CD14-positive monocyte (primary cell): Measurements from ENCODE around the gene SLC66A2. TPM values are rescaled to one million over a fixed set of nuclear protein-coding genes. Genes with fewer than 3 reads are reported as not detected.

Experiments
- DNase-seq, 3 donors: peaks; one replicate each; pipeline ENCODE4 v3.0.0-alpha.2; 2011 to 2022
- H2AFZ ChIP-seq: 2 replicates; pipeline ENCODE4 v1.6.0; 2012; ENCODE audit warnings: mild to moderate bottlenecking, low read depth, low read length, inconsistent platforms; ENCODE audit not compliant: insufficient read depth, poor library complexity, severe bottlenecking
- H3K27ac ChIP-seq, 2 donors: 1 replicate in 1 of 2; 2 replicates in 1 of 2; pipeline ENCODE4 v1.5.1; 2012 to 2013; ENCODE audit warnings: low read length in 2 of 2, control low read depth in 1 of 2, inconsistent platforms in 1 of 2, low read depth in 1 of 2, mild to moderate bottlenecking in 1 of 2
- H3K27me3 ChIP-seq, 2 donors: one replicate each; pipeline versions ENCODE4 v1.6.0 to v1.6.1; 2011 to 2013; ENCODE audit warnings: low read length in 2 of 2; ENCODE audit not compliant: control insufficient read depth in 2 of 2, insufficient read depth in 2 of 2
- H3K36me3 ChIP-seq, 2 donors: replicated peaks in 1 of 2; 1 replicate in 1 of 2; 2 replicates in 1 of 2; pipeline versions ENCODE4 v1.5.1 to v1.6.1; 2012 to 2013; ENCODE audit warnings: low read length in 2 of 2, control low read depth in 1 of 2, inconsistent platforms in 1 of 2, mild to moderate bottlenecking in 1 of 2; ENCODE audit not compliant: insufficient read depth in 2 of 2, control insufficient read depth in 1 of 2
- H3K4me1 ChIP-seq, 2 donors: 1 replicate in 1 of 2; 2 replicates in 1 of 2; pipeline versions ENCODE4 v1.5.1 to v1.6.1; 2012 to 2013; ENCODE audit warnings: low read length in 2 of 2, control low read depth in 1 of 2, inconsistent platforms in 1 of 2, mild to moderate bottlenecking in 1 of 2, moderate library complexity in 1 of 2; ENCODE audit not compliant: insufficient read depth in 2 of 2, control insufficient read depth in 1 of 2
- H3K4me2 ChIP-seq: replicated peaks from 2 replicates; pipeline ENCODE3; 2012; ENCODE audit warnings: low read length, moderate library complexity, mild to moderate bottlenecking; ENCODE audit not compliant: poor library complexity, severe bottlenecking; ENCODE audit errors: extremely low read depth
- H3K4me3 ChIP-seq, 3 experiments: fragments of 200-600 bp in 1 of 3; sonication (generic) in 1 of 3; replicated peaks in 1 of 3; 1 replicate in 2 of 3; 2 replicates in 1 of 3; pipeline ENCODE4 v1.5.1; 2011 to 2013; ENCODE audit warnings: low read length in 3 of 3, mild to moderate bottlenecking in 3 of 3, control low read depth in 2 of 3, low read depth in 2 of 3, inconsistent platforms in 1 of 3, moderate library complexity in 1 of 3
- H3K79me2 ChIP-seq: 2 replicates; pipeline ENCODE4 v1.6.0; 2012; ENCODE audit warnings: mild to moderate bottlenecking, control low read depth, inconsistent platforms, low read length, moderate library complexity; ENCODE audit not compliant: insufficient read depth
- H3K9ac ChIP-seq: 2 replicates; pipeline ENCODE4 v1.6.0; 2017; ENCODE audit warnings: low read length, mild to moderate bottlenecking; ENCODE audit not compliant: insufficient read depth, poor library complexity, severe bottlenecking
- H3K9me3 ChIP-seq, 2 donors: replicated peaks in 1 of 2; 1 replicate in 1 of 2; 2 replicates in 1 of 2; pipeline versions ENCODE4 v1.5.1 to v1.6.1; 2012 to 2013; ENCODE audit warnings: low read length in 2 of 2, control low read depth in 1 of 2; ENCODE audit not compliant: control insufficient read depth in 1 of 2, insufficient read depth in 1 of 2
- H4K20me1 ChIP-seq: 2 replicates; pipeline ENCODE4 v1.6.0; 2012; ENCODE audit warnings: mild to moderate bottlenecking, low read length, control low read depth, moderate library complexity; ENCODE audit not compliant: insufficient read depth
- H3K27ac Mint-ChIP-seq, 7 donors: one replicate each; pipeline ENCODE4 v1.8.0; 2020; ENCODE audit warnings: mild to moderate bottlenecking in 7 of 7, mixed read lengths in 7 of 7, moderate library complexity in 6 of 7, inconsistent platforms in 2 of 7
- H3K27me3 Mint-ChIP-seq, 3 donors: one replicate each; pipeline ENCODE4 v1.8.0; 2021 to 2022; ENCODE audit warnings: low read depth in 3 of 3, mild to moderate bottlenecking in 3 of 3, mixed read lengths in 3 of 3, moderate library complexity in 3 of 3, inconsistent platforms in 1 of 3
- H3K36me3 Mint-ChIP-seq, 2 donors: one replicate each; pipeline ENCODE4 v1.8.0; 2020; ENCODE audit warnings: mixed read lengths in 2 of 2, inconsistent platforms in 1 of 2, mild to moderate bottlenecking in 1 of 2
- H3K4me1 Mint-ChIP-seq: one replicate; pipeline ENCODE4 v1.8.0; 2020; ENCODE audit warnings: mild to moderate bottlenecking, mixed read lengths
- H3K4me3 Mint-ChIP-seq, 2 donors: one replicate each; pipeline ENCODE4 v1.8.0; 2020; ENCODE audit warnings: mild to moderate bottlenecking in 2 of 2, mixed read lengths in 2 of 2, moderate library complexity in 1 of 2
- H3K9me3 Mint-ChIP-seq, 7 donors: one replicate each; pipeline ENCODE4 v1.8.0; 2020 to 2022; ENCODE audit warnings: mixed read lengths in 7 of 7, mild to moderate bottlenecking in 6 of 7, moderate library complexity in 6 of 7, inconsistent platforms in 2 of 7
- WGBS: methylation state at CpG from one replicate; pipeline ENCODE4 v1.1.5; 2013; ENCODE audit warnings: missing lambda C conversion rate; ENCODE audit not compliant: insufficient coverage; 5-methylcytosine and 5-hydroxymethylcytosine counted together
- intact Hi-C, 2 donors: fragments of 100-400 bp; cut with micrococcal nuclease; formaldehyde crosslinking; loops; one replicate each; pipeline versions ENCODE4 v1.15.0 to v1.15.1; 2023
- polyA plus RNA-seq, 3 donors: library from polyadenylated mRNA; depleted of rRNA in 1 of 3; unstranded in 2 of 3; stranded (reverse) in 1 of 3; fragments of 300-500 nt in 2 of 3; fragments of >200 nt in 1 of 3; fragmentation: Illumina TruSeq in 2 of 3; gene quantifications; 1 replicate in 2 of 3; 2 replicates in 1 of 3; pipeline ENCODE4 v1.2.3, GENCODE V29; 2012 to 2021
- TF ChIP-seq, protein P1 (sequence below): fragments of 200-600 bp; IDR thresholded peaks from one replicate; pipeline ENCODE4 v1.8.0; 2022; ENCODE audit warnings: antibody characterized with exemption, mild to moderate bottlenecking

Gene SLC66A2
- polyA plus RNA-seq, 3 donors: 26.8 to 42.6 (median 33.8) TPM

DNA sequence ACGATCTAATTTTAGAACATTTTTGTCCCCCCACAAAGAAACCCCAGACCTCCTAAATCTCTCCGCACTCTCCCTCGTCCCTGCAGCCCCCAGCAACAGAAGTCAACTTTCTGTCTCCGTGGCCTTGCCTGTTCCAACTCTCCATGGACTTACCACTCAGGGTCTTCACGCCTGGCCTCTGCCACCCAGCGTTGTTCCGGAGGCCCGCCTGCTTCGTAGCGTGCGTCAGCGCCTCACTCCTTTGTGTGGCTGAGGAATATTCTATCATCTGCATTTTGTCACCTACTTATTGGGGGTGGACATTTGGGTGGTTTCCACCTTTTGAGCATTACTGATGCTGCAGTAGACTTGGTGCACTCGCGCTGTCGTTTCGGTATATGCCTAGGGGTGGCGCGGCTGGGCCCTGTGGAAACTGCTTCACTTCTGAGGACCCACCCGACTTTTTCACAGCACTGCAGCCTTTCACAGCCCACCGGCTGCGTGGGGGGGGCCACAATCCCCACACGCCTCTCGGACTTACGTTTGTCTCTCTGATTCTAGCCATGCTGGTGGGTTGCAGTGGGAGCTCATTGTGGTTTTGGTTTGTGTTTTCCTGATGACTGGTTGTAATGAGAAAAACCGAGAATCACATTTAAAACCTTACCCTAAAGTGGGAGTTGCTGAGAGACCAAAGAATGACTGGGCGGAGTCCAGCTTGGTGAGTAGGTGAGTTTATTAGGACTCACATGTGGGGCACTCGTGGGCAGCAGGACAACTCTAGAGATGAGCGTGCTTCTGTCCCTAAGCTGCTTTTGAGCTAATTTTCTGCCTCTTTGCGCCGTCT lies 11.6 kb upstream of the SLC66A2 start:
- peaks cover 0 to 6% of the 10 kb centered on the region in 2 donors for H3K36me3 Mint-ChIP-seq
- no peaks in the 10 kb centered on the region for H3K79me2 ChIP-seq
- no peaks in the 10 kb centered on the region for H3K27me3 ChIP-seq
- DNase-seq: no peak
- 76% methylated on average over 15 of the region's 30 CpGs for WGBS
- peak overlapping the region; percentile 31 to 57 for H3K4me3 Mint-ChIP-seq
- TF ChIP-seq, protein P1, sequence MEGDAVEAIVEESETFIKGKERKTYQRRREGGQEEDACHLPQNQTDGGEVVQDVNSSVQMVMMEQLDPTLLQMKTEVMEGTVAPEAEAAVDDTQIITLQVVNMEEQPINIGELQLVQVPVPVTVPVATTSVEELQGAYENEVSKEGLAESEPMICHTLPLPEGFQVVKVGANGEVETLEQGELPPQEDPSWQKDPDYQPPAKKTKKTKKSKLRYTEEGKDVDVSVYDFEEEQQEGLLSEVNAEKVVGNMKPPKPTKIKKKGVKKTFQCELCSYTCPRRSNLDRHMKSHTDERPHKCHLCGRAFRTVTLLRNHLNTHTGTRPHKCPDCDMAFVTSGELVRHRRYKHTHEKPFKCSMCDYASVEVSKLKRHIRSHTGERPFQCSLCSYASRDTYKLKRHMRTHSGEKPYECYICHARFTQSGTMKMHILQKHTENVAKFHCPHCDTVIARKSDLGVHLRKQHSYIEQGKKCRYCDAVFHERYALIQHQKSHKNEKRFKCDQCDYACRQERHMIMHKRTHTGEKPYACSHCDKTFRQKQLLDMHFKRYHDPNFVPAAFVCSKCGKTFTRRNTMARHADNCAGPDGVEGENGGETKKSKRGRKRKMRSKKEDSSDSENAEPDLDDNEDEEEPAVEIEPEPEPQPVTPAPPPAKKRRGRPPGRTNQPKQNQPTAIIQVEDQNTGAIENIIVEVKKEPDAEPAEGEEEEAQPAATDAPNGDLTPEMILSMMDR: no peak
- no peaks in the 10 kb centered on the region for H3K9me3 ChIP-seq
- no peak overlapping the region for H3K9ac ChIP-seq
- peaks cover 16 to 21% of the 10 kb centered on the region in 2 donors for H3K4me1 ChIP-seq
- peaks cover 23% of the 10 kb centered on the region for H3K4me1 Mint-ChIP-seq
- H3K36me3 ChIP-seq: peaks cover 0 to 2% of the 10 kb centered on the region in 2 donors
- H2AFZ ChIP-seq: no peak overlapping the region
- no peak overlapping the region for H3K27ac Mint-ChIP-seq
- H3K27me3 Mint-ChIP-seq: peaks cover 6 to 30% (median 20%) of the 10 kb centered on the region in 3 donors
- intact Hi-C loops: no loop called here
- peaks cover 0 to 4% (median 0%) of the 10 kb centered on the region in 7 donors for H3K9me3 Mint-ChIP-seq
- H3K4me2 ChIP-seq: no peak overlapping the region
- no peaks in the 10 kb centered on the region for H4K20me1 ChIP-seq
- no peak overlapping the region for H3K27ac ChIP-seq
- H3K4me3 ChIP-seq: no peak overlapping the region

DNA sequence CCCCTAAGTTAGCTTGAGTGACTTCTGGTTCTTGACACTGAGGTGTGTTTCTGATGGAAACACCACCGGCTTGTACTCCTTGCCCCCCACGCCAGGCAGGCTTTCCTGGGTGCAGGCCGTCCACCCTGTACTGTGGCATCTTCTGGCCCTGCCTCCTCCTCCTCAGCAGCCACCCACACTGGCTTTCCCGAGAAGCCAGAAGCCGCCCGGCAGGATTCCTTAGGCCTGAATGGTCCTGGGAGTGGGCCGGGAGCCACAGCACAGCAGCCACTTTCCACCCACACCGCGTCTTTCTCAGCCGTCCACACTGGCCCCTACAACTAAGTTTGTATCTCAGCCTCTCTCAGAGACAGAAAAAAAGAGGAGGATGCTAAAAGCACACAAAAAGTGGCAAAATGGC lies 10.9 kb upstream of the SLC66A2 start:
- Histone ChIP-seq H3K36me3 (no peaks in the 10 kb centered on the region), H3K4me3 (no peak overlapping the region), H3K9me3 (no peaks in the 10 kb centered on the region), H3K27ac (no peak overlapping the region), H3K9ac (no peak overlapping the region), H3K27me3 (no peaks in the 10 kb centered on the region), H2AFZ (no peak overlapping the region), H4K20me1 (no peaks in the 10 kb centered on the region), H3K79me2 (no peaks in the 10 kb centered on the region), H3K4me2 (no peak overlapping the region), H3K4me1 (peaks cover 16 to 21% of the 10 kb centered on the region in 2 donors)
- Mint-ChIP-seq H3K4me3 (no peak overlapping the region), H3K4me1 (peaks cover 23% of the 10 kb centered on the region), H3K27me3 (peaks cover 6 to 30% (median 20%) of the 10 kb centered on the region in 3 donors), H3K27ac (no peak overlapping the region), H3K36me3 (peaks cover 0 to 3% of the 10 kb centered on the region in 2 donors), H3K9me3 (peaks cover 0 to 4% (median 0%) of the 10 kb centered on the region in 7 donors)
- DNase-seq: no peak
- intact Hi-C loops: no loop called here
- TF ChIP-seq, protein P1: no peak
- 86% methylated on average over 7 of the region's 10 CpGs for WGBS
